ENCODE measurements around the gene SLC12A3.
"Not testable (repeated sequence)": the region's sequence is repeated elsewhere in the genome, so short reads cannot be mapped to it uniquely, and the experiment has no call there.

SLC12A3 gene

DNA sequence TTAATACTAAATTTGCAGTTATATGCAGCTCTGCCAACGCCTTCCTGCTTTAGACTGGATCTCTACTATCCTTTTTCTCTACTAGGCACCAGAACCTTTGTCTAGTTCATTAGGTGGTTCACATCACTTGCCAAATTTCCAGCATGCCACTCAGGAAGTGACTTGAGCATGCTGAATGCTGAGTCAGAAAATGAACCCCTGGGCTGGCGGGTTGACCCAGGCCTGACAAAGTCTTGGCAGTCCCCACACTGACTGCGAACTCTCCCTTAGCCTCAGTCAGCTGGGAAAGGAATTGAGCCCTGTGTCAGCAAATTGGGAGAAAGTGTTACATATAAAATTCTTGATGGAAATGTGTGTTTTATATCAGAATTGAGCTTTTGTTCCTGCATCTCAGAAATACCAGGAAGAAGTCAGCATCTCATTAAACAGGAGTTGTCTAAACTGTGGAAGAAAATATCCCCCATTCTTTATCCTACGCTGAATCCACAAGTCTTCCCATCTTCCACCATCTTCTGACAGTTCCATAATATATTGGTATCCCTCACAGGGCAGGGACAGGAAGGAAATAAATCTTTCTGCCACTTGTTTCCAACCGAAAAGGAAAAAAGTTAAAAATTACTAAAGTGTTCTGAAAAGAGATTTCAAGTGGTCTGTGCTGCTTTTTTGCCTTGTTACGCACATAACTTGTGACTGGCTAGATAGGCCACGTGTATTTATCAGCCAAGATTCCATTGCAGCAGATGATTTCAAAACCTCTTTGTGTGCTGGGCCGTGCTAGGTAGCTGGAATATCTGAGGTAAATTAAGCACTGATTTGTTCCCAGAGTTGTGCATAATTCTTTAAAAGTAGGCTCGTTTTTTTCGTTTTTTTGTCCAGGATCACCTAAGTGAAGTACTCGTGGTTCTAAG lies 16.7 kb upstream of the SLC12A3 start:
- no peak for DNase-seq

DNA sequence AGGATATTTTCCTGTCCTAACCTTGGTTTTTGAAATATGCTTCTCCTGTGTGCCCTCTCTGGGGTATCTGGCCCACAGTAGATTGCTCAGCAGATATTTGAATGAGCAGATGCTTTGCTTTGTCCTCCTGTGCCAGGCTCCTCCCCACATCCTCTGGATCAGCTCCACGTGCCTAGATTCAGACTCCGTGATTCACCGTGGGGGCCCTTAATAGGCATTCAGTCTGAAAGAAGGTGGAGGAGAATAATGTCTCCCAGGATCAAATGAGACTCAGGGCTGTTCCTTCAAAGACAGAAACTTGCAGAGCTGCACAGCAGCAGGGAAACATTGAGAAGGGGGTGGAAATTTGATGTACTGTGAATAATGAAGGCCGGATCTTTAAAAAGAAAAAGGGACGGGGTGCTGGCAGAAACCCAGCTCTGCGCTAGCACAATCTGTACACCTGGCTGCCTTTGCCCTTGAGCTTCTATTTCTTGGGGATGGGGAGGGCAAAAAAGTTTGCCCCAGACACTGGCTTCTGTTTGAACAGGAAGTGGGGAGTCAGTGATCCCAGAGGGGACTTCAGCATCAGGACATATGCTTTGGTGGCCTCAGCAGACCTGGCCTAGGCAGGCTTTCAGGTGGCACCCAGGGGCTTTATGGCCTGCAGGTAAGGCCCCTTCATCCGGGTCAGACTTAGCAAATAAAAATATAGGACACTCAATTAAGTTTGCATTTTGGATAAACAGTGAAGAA lies 15.9 kb upstream of the SLC12A3 start:
- no peak for DNase-seq

DNA sequence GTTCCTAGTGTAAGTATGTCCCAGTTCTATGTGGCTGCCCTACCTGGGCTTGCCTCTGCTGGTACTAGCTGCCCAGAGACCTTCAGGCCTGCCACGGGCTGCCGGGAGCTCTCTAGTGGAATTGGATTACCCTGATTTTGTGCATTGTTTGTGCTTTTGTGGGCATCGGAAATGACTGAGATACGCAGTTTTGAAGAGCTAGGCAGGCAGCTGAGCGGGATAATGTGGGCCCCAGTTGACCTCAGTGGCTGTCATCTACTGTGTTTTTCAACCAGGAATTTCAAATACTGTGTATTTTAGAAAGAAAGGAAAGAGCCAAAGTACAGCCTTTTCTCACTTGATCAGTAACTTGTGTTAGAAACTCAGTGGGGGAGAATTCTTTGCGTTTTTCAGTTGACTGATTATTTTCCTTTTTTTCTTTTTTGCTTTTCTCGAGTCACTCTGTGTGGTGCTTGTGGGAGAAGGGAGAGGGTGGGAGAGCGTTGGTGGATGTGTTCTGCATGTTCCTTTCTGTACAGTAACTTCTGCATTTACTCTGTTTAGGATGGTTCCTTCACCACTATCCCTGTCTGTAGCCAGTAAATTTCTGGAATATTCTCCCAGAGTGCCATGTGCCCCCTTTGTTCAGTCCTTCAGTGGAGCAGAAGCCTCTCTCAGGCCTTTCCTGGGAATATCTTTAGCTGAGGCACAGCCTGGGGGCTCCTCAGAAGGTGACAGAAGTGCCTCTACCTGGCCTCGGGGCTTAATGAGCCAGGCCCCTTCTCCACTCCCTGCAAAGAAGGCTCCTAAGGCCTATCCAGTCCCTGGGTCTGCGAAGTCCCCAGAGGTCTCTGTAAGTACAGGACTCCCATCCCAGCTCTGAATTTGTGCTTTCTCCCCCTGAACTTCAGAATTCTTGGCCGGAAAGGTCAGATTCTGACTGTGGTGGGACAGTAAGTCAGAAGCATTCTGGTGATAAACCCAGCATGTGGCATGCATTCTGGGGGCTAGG lies 15.0 kb upstream of the SLC12A3 start:
- no peak for DNase-seq

DNA sequence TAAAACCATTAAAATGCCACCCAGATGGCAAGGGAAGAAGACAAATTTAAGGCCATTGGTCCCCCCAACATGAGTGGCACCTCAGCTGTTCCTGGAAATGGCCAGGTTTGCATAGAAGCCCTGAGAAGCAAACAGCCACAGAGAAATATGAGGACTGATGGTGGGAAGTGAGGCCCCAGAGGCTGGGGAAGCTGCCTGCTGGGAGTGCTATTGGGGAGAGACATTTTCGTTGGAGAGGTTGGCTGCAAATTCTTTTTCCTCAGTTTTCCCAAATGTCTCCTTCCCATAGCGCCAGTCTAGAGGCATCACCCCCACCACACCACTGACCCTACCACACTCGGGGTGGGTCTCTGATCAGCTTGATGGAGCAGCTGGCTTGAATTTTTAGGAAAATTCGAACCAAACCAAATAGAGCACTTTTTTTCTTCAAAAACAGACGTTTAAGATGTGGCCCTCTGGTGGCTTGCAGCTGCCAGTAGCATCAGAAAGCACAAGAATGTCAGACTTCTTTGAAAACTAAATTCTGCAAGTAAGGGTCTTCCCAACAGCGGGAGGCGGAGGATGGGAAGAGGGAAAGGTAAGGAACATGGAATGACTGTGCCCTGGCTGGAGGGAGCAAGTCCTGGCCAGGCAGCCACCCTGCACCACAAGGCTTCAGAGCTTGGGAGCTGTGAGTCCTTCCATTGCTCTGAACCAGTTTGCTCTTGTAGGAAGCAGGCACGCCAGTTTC lies 13.2 kb upstream of the SLC12A3 start:
- DNase-seq: no peak

DNA sequence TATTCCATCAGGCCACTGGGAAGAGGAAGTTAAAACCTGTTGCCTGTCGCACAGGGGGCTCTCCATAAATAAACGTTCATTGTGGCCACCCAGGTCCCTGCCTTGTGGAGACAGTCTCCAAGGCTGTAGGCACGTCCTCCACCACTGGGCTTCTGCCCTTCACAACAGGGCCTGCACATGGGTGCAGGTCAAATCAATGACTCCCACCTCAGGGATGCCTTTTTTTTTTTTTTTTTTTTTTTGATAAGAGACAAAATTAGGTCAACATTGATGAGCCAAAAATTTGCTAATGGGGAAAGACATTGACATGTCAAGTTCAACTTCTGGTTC lies 12.6 kb upstream of the SLC12A3 start:
- DNase-seq: no peak

DNA sequence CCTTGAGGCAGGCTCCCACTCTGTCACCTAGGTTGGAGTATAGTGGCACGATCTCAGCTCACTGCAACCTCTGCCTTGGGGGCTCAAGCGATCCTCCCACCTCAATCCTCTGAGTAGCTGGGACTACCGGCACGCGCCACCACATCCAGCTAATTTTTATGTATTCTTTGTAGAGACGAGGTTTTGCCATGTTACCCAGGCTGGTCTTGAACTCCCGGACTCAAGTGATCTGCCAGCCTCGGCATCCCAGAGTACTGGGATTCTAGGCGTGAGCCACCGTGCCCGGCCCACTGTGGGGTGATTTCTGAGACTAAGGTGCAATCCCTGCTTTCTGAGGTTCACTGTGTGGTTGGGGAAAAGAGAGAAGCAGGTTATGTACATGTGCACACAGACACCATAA lies 12.0 kb upstream of the SLC12A3 start:
- no peak for DNase-seq

DNA sequence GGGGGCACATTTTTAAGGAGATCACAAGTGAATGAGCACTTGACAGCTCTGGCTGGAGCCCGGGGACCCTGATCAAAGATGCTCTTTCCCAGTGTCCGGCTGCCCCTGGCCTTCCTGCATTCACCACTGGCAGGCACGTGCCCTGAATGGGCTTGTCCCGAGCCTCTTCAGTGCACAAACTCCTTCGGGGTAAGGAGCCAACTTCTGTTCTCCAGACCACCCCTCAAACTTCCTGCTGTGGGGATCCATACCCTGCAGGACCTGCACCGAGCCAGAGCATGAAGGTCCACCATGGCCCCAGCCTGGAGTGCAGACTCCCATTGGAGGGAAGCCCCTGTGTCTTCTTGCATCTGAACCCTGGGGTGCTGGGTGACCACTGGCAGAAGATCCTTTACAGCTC lies 9.8 kb upstream of the SLC12A3 start:
- no peak for DNase-seq

DNA sequence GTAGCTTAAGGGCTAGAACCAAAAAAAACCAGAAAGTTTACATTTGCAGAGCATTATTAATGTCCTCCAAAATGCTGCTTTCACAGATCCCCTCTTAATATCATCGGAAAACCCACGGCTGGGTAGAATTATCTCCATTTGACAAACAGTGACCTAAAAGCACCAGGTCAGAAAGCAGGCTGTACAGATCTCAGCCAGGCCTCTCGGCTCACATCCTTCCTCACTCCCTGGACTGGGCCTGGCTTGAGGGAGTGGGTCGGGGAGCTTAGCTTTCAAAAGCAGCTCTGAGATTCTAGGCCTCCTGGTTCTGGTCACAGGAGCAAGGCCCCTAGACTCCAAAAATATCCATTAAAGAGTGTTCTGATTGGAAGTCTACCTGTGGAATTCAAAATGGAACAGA lies 9.1 kb upstream of the SLC12A3 start:
- no peak for DNase-seq

DNA sequence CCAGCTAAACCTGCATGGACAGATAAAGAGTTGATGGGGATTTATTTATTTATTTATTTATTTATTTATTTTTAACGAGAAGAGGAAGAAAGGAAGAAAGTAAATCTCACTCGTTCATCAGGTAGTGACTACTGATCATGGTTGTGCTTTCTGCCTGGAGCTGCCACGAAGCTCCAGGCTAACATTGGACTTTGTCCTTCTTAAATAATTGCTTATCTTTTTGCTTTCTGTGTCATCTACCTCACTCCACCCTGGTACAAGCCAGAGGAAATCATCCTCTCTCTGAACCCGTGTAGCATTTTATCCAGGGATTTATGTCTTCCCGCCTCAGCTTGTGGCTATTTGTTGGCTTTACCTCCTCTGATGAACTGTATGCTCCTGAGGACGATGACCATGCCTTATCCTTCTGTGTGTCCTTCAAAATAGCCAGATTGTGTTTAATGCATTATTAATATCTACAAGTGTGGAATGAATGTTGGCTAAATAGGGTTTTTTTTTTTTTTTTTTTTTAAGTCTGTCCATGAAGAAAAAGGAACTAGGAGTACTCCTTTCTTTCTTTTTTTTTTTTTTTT lies 8.0 kb upstream of the SLC12A3 start:
- no peak for DNase-seq

DNA sequence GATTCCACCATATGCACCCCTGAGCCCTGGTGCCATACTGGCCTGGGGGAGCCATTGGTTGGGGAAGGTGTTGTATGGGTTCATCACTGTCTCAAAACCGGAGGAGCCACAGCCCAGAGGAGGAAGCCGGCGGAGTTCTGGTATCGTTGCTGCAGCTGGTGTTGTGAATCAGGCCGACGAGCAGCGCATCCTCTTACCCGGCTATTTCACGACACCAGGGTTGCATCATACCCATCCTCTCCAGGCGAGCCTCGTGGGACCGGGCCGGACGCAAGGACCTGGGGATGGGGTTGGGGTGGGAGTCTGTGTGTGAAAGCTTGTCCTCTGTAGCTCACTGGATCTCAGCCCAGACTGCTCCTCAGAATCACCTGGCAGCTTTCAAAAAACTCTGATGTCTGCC lies 6.6 kb upstream of the SLC12A3 start:
- DNase-seq: no peak

DNA sequence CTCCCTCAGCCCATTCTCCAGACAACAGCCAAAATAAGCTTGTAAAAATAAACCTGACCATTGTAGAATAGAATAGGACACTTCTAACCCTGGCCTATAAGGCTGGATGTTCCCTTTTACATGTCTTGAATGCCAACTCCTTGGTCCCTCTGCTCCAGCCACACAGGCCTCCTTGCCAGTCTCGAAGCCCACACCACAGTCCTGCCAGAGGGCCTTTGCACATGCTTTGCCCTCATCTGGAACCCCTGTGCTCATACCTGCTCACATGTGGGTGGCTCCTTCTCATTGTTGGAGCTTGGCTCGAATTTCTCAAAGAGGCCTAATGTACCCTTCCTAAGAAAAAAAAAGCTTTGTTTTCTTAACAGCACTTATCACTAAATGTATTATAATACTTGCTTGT lies 5.4 kb upstream of the SLC12A3 start:
- no peak for DNase-seq

DNA sequence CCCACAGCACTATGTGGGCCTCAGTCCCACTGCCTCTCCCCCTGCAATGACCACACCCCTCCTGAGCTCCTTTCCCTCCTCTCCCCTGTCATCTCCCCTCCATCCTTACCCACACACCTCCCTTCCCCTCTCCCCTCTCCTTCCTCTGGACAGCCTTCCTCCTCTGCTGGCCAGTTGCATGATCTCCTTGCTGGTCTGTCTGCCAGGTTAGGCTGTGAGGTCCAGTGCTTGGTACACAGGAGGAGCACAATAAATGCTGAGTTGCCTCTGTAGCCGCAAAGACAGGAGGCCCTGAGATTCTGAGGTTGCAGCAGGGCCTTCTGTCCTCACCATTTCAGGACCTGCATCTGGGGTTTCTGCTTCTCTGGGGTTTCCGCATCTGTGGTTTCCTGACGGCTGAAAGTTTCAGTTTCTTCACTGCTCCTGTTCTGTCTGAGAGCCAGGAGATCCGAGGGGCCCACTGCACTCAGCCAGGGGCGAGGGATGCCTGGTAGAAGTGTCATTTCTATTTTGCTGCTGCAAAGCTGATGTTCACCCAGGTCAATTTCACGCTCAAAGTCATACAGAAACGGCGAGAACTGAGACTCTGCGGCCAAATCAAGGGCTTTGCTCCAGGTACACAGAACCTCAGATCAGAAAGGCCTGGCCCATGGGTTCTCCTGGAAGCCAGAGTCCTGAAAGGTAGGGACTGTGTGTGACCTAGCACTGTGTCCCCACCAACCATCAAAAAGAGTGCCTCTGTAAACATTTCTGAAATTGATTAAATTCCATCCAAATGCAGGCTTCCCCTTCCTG lies 4.6 kb upstream of the SLC12A3 start:
- DNase-seq: peak; percentile 69

DNA sequence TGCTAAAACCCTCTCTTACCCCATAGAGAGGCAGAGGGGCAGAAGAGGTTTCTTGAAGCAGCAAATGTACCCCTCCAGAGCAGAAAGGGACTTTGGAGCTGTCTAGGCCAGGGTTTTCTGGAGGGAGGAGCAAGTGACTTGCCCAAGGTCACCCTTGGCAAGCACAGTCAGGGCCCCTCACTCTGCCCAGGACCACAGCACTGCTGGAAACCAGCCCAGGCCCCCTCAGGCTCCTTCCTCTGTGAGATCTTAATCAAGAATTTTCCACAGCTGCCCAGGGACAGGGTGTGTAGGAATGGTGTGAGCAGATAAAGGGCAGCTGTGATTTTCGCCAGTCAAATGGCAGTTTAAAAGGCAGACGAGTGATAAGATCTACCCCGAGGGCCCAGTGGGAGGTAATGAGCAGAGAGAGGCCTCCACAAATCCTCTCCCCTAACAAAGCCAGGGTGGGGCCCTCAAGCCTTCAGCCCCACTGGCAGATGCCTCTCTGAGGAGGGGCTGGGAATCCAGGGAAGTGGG lies 3.9 kb upstream of the SLC12A3 start:
- DNase-seq: no peak

DNA sequence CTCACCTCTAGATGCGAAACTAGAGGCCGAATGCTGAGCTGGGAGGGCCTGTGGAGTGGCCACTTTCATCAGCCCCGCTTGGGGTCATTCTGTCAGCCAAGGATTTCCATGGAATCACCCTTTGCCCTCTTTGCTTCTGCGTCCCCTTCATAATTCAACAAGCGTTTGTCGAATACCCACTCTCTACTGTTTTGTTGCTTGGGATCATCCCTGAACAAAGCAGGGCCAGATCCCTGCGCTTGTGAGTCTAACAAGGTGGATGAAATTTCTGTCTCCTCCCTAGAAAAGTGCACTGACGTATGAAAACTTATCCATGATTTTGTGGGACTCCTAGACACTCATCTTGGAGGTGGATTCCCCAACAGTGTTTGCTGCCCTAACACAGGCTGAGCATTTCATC lies 3.3 kb upstream of the SLC12A3 start:
- no peak for DNase-seq

DNA sequence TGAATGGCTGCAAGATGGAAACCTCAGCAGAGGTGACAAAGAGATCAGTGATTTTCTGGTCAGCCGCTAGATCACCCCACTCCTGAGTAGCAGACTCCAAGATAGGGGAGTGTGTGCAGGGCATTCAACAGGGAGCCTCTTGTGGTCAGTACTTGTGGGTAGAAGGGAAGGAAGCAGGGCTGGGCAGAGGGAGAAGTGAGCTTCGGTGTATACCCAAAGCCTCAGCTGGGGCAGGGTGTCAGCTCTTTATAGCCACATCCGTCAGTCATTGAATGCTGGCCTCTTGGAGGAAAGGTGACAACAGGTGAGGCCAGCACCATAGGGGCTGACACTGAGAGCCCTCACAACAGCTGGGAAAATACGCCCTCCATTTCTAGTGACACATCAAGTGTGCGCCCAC lies 2.2 kb upstream of the SLC12A3 start:
- peak; percentile 33 for DNase-seq

DNA sequence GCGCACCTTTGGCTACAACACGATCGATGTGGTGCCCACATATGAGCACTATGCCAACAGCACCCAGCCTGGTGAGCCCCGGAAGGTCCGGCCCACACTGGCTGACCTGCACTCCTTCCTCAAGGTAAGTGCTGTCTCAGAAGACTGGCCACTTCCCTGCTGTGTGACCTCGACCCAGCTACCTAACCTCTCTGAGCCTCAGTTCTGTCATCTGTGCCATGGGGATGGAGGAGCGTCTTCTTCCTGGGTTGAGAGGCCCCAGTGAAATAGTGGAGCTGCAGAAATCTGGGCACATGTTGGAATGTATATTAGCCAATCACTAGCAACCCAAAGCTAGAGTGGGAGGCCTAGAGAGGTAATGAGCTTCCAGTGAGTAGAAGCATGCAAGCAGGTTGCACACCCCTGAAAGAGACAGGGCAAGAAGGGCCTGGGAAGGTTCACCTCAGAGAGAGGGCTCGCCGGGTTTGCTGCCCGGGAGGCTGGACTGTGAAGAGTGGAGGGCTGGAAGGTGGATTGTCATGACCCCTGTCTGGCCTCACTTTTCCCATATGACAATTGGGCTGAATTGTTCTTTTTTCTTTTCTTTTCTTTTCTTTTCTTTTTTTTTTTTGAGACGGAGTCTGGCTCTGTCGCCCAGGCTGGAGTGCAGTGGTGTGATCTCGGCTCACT lies 521 bp downstream of the SLC12A3 start:
- no peak for DNase-seq

DNA sequence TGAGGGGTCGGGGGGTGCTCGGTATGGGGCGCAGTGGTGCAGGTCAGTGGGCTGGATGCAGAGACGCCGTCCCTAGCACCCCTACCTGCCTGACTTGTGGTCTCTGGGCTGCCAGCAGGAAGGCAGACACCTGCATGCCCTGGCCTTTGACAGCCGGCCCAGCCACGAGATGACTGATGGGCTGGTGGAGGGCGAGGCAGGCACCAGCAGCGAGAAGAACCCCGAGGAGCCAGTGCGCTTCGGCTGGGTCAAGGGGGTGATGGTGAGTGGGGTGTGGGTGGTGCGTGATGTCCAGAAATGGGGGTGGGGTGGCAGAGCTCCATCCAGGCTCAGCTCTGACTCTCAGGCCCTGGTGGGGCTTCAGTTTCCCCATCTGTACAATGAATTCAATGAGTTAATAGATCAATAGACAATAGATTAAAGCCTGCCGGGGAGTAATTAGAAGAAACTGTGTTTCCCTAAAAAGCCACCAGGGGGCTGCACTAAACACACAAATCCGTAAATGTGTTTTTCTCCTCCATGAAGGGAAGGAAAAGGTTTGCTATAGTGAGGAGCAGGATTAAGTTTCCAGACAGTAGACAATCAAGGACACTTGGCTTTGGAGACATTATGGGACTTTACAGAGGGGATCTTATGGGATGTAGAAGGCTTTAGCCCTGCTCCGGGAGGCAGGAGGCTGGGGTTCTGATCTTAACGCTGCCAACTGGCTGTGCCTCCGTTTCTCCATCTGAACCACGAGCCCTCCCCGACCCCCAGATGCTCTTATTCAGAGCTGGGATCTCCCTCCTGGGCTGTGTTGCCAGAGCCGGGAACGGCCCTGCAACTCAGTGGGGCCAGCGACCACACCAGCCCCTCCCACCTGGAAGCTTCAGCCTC lies 2.2 kb downstream of the SLC12A3 start:
- peak; percentile 68 for DNase-seq

DNA sequence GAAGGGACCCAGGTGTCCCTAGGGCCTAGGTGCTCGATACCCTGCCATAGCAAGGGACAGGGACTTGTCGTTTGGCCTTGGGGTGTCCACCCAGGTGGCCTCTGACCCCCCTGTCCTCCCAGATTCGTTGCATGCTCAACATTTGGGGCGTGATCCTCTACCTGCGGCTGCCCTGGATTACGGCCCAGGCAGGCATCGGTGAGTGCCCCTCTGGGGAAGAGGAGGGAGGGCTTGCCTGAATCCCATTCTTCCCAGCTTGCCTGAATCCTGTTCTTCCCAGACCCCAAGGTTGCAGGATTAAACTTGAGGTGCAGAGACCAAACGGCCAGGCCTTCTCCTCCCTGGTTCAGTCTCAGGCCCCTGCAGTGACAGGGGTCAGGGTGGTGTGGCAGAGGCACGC lies 3.2 kb downstream of the SLC12A3 start:
- DNase-seq: no peak

DNA sequence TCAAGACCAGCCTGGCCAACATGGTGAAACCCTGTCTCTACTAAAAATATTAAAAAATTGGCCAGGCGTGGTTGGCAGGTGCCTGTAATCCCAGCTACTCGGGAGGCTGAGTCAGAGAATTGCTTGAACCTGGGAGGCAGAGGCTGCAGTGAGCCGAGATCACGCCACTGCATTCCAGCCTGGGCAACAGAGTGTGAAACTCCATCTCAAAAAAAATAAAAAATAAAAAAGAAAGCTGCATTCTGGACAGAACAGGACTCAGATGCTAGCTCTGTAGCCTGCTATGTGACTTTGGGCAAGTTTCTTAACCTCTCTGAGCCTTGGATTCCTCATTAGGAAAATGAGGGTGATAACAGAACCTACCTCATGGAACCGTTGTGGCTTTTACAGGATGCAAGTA lies 3.8 kb downstream of the SLC12A3 start:
- not testable (repeated sequence) for DNase-seq

Data from CD4-positive, alpha-beta T cell treated with Interleukin-17A for 1 hour (primary cell).